ENCODE results near the gene TTC12.

DNA sequence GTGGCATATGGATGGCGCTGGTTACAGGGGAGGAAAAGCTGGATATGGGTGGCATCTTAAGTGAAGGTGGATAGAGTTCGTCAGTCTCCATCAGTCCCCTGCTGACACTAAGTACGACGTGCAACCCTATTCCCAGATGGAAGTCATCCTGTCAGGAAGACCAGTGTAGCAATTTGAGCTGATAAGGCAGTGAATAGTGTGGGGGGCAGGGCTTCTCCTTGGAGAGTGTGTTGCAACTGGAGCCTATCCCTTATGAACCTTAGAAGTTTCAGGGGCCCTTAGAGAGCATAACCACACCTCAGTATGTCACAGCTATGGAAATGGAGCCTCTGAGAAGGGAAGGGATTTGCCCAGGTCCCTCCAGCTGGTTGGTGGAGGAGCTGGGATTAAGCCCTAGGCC lies 37.1 kb downstream of the TTC12 start:
- TF ChIP-seq POLR2A (IDR thresholded peaks at IDR 0.05; ENCODE audit: low read depth, low read length) (no peak), POLR2AphosphoS5 (IDR thresholded peaks at IDR 0.05; ENCODE audit: insufficient read depth, low read depth, low read length) (no peak), EZH2 (IDR thresholded peaks at IDR 0.05; ENCODE audit: borderline replicate concordance, low read depth, low read length, severe bottlenecking) (no peak), FOS (IDR thresholded peaks at IDR 0.05; ENCODE audit: borderline replicate concordance, insufficient read depth, low read length) (no peak), JUN (IDR thresholded peaks at IDR 0.05; ENCODE audit: borderline replicate concordance, insufficient read depth, insufficient read length, low read depth) (no peak)
- TF ChIP-seq, protein P1, sequence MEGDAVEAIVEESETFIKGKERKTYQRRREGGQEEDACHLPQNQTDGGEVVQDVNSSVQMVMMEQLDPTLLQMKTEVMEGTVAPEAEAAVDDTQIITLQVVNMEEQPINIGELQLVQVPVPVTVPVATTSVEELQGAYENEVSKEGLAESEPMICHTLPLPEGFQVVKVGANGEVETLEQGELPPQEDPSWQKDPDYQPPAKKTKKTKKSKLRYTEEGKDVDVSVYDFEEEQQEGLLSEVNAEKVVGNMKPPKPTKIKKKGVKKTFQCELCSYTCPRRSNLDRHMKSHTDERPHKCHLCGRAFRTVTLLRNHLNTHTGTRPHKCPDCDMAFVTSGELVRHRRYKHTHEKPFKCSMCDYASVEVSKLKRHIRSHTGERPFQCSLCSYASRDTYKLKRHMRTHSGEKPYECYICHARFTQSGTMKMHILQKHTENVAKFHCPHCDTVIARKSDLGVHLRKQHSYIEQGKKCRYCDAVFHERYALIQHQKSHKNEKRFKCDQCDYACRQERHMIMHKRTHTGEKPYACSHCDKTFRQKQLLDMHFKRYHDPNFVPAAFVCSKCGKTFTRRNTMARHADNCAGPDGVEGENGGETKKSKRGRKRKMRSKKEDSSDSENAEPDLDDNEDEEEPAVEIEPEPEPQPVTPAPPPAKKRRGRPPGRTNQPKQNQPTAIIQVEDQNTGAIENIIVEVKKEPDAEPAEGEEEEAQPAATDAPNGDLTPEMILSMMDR (IDR thresholded peaks at IDR 0.05; ENCODE audit: extremely low read depth in 1 of 2, insufficient read depth in 1 of 2, low read depth in 1 of 2, low read length in 2 of 2), result no peak
- TF ChIP-seq, protein P2, sequence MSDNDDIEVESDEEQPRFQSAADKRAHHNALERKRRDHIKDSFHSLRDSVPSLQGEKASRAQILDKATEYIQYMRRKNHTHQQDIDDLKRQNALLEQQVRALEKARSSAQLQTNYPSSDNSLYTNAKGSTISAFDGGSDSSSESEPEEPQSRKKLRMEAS (IDR thresholded peaks at IDR 0.05; ENCODE audit: insufficient read depth, insufficient read length), result no peak
